Measurements from ENCODE around the gene RBCK1. TPM values are rescaled to one million over a fixed set of nuclear protein-coding genes. Genes with fewer than 3 reads are reported as not detected.

RBCK1 gene
- total and polyA plus RNA-seq, 2 of the 4 experiments (the other 2 are of a cell fraction) = 29.9 to 84.2 TPM

DNA sequence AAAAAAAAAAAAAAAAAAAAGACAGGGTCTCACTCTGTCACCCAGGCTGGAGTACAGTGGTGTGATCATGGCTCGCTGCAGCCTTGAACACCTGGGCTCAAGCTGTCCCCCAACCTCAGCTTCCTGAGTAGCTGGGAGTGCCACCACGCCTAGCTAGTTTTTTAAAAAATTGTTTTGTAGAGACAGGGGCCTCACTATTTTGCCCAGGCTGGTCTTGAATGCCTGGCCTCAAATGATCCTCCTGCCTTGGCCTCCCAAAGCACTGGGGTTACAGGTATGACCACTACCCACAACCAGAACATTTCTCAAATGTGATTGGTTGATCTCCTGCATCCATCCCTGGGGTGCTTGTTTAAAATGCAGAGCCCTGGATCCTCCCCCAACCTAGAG is 5.6 kb upstream of the RBCK1 start:
- in situ Hi-C loops (cut with MboI; ENCODE audit: low sequenced_read_pairs) (no loop called here), dilution Hi-C loops (cut with HindIII; ENCODE audit: low sequenced_read_pairs, unreplicated experiment) (no loop called here), intact Hi-C loops (cut with micrococcal nuclease) (no loop called here)
- no peaks in the 10 kb centered on the region for H4K20me1 ChIP-seq (ENCODE audit: insufficient read depth, low read length)
- no peaks in the 10 kb centered on the region; the same call in 1 of the 2 replicates for H3K9me1 ChIP-seq (ENCODE audit: insufficient read depth, low read length)
- no peak overlapping the region for H3K4me2 ChIP-seq (ENCODE audit: low read depth, low read length)
- H3K9me3 ChIP-seq (ENCODE audit: control insufficient read depth, insufficient read depth, low read length) = 0 out of 2 replicates have a peak, but pooled peaks cover 3% of the 10 kb centered on the region
- WGBS, 2 experiments (ENCODE audit: extremely low coverage in 2 of 2, insufficient read length in 1 of 2) = no CpG with 5 or more reads among the region's 2 CpGs
- no peak overlapping the region for H3K27ac ChIP-seq (ENCODE audit: insufficient read depth, low read length)
- DNase-seq (no peak), ATAC-seq (ENCODE audit: low read depth) (no peak)
- H3K4me1 ChIP-seq (ENCODE audit: control insufficient read depth, insufficient read depth, low read length) = peaks cover 8% of the 10 kb centered on the region
- peak overlapping the region in 1 of 2 experiments; percentile 6; a peak in 2 of 4 replicates for H4K8ac ChIP-seq (ENCODE audit: low read depth in 2 of 2, low read length in 2 of 2)
- peak overlapping the region; percentile 52 for H2BK20ac ChIP-seq (ENCODE audit: low read depth, low read length)
- H3K4ac ChIP-seq (ENCODE audit: low read depth, low read length) = no peak overlapping the region
- H3K9ac ChIP-seq (ENCODE audit: low read depth, low read length) = no peak overlapping the region
- no peaks in the 10 kb centered on the region for H3K79me1 ChIP-seq (ENCODE audit: low read depth in 1 of 2, low read length in 2 of 2)
- 0 out of 2 replicates have a peak overlapping the region, but pooled peaks have one; percentile 40 for H3K23ac ChIP-seq (ENCODE audit: low read depth, low read length)
- no TSS peak for BruUV-seq (replicated peaks)
- 0 out of 2 replicates have a peak overlapping the region, but pooled peaks have one; percentile 52 for H2AK5ac ChIP-seq (ENCODE audit: low read depth, low read length)
- H2BK15ac ChIP-seq (ENCODE audit: low read depth, low read length) = no peak overlapping the region; the same call in 2 of the 3 replicates
- H2BK5ac ChIP-seq (ENCODE audit: low read depth, low read length, poor library complexity, severe bottlenecking) = no peak overlapping the region
- H3K56ac ChIP-seq (ENCODE audit: extremely low read depth, insufficient read depth, low read length) = no peak overlapping the region
- ChIA-PET POLR2A (ENCODE audit: unreplicated experiment) (no interaction called here), CTCF (no interaction called here)
- H4K5ac ChIP-seq (ENCODE audit: low read depth, low read length) = no peak overlapping the region
- H3K36me3 ChIP-seq (ENCODE audit: control insufficient read depth, insufficient read depth, low read length) = peaks cover 8% of the 10 kb centered on the region
- peak overlapping the region; percentile 45 for H4K91ac ChIP-seq (ENCODE audit: insufficient read depth, low read depth, low read length)
- no peak overlapping the region for H3K4me3 ChIP-seq (ENCODE audit: insufficient read depth, low read depth, low read length)
- H3K27me3 ChIP-seq (ENCODE audit: control insufficient read depth, insufficient read depth, low read length) = no peaks in the 10 kb centered on the region
- H3K18ac ChIP-seq (ENCODE audit: low read depth, low read length) = no peak overlapping the region
- H2AFZ ChIP-seq (replicated peaks; ENCODE audit: low read length, poor library complexity) = no peak overlapping the region
- H2BK120ac ChIP-seq (ENCODE audit: low read depth, low read length) = peak overlapping the region; percentile 76; the same call in 1 of the 2 replicates
- H3K14ac ChIP-seq (replicated peaks; ENCODE audit: low read depth, low read length) = no peak overlapping the region
- no peak overlapping the region for H2AK9ac ChIP-seq (replicated peaks; ENCODE audit: low read depth, low read length, poor library complexity)
- TF ChIP-seq RCOR1 (IDR thresholded peaks at IDR 0.05; ENCODE audit: insufficient replicate concordance, low read length) (no peak), BHLHE40 (IDR thresholded peaks at IDR 0.05; ENCODE audit: low read depth, low read length) (no peak), FOS (IDR thresholded peaks at IDR 0.05; ENCODE audit: low read depth, low read length) (no peak), CHD1 (IDR thresholded peaks at IDR 0.05; ENCODE audit: low read depth, low read length) (no peak), MAZ (IDR thresholded peaks at IDR 0.05; ENCODE audit: borderline replicate concordance, low read depth, low read length) (no peak), SMC3 (IDR thresholded peaks at IDR 0.05; ENCODE audit: low read depth, low read length) (no peak), MXI1 (IDR thresholded peaks at IDR 0.05; ENCODE audit: borderline replicate concordance, low read depth, low read length) (no peak), MAFK (IDR thresholded peaks at IDR 0.05; ENCODE audit: low read depth, low read length) (no peak)
- TF ChIP-seq, protein P1, sequence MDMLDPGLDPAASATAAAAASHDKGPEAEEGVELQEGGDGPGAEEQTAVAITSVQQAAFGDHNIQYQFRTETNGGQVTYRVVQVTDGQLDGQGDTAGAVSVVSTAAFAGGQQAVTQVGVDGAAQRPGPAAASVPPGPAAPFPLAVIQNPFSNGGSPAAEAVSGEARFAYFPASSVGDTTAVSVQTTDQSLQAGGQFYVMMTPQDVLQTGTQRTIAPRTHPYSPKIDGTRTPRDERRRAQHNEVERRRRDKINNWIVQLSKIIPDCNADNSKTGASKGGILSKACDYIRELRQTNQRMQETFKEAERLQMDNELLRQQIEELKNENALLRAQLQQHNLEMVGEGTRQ (IDR thresholded peaks at IDR 0.05; ENCODE audit: low read depth, low read length) = no peak
- TF ChIP-seq, protein P2, sequence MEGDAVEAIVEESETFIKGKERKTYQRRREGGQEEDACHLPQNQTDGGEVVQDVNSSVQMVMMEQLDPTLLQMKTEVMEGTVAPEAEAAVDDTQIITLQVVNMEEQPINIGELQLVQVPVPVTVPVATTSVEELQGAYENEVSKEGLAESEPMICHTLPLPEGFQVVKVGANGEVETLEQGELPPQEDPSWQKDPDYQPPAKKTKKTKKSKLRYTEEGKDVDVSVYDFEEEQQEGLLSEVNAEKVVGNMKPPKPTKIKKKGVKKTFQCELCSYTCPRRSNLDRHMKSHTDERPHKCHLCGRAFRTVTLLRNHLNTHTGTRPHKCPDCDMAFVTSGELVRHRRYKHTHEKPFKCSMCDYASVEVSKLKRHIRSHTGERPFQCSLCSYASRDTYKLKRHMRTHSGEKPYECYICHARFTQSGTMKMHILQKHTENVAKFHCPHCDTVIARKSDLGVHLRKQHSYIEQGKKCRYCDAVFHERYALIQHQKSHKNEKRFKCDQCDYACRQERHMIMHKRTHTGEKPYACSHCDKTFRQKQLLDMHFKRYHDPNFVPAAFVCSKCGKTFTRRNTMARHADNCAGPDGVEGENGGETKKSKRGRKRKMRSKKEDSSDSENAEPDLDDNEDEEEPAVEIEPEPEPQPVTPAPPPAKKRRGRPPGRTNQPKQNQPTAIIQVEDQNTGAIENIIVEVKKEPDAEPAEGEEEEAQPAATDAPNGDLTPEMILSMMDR (conservative IDR thresholded peaks at IDR 0.05; ENCODE audit: low read depth, low read length) = no peak

Measured in IMR-90 (cell line).